Cardiac muscle cell (in vitro differentiated cells and primary cell): ENCODE measurements around the gene NDUFB7. TPM values are rescaled to one million over a fixed set of nuclear protein-coding genes. Genes with fewer than 3 reads are reported as not detected.
"Not testable (repeated sequence)": the region's sequence is repeated elsewhere in the genome, so short reads cannot be mapped to it uniquely, and the experiment has no call there.

ENCODE experiments used
- DNase-seq, 2 donors: peaks; one replicate each; pipeline versions ENCODE4 v3.0.0 to v3.0.0-alpha.2; 2010 to 2017; ENCODE audit warnings: low read depth in 1 of 2, low spot score in 1 of 2
- H3K27ac ChIP-seq: fragments of 200-600 bp; sonication (generic); 2 replicates; pipeline ENCODE4 v1.5.1; 2016
- H3K27me3 ChIP-seq: fragments of 200-600 bp; sonication (generic); 2 replicates; pipeline ENCODE4 v1.6.0; 2016; ENCODE audit warnings: control low read depth
- H3K36me3 ChIP-seq: fragments of 200-600 bp; sonication (generic); 2 replicates; pipeline ENCODE4 v1.5.1; 2016; ENCODE audit warnings: control low read depth
- H3K4me1 ChIP-seq: fragments of 200-600 bp; sonication (generic); 2 replicates; pipeline ENCODE4 v1.8.1; 2017; ENCODE audit warnings: low read depth, mild to moderate bottlenecking, mixed run types
- H3K4me3 ChIP-seq: fragments of 200-600 bp; sonication (generic); 2 replicates; pipeline ENCODE4 v1.5.1; 2016; ENCODE audit warnings: mild to moderate bottlenecking
- H3K9me3 ChIP-seq: fragments of 200-600 bp; sonication (generic); 2 replicates; pipeline ENCODE4 v1.5.1; 2017; ENCODE audit warnings: low read depth, mild to moderate bottlenecking, control low read depth
- polyA plus RNA-seq: library from polyadenylated mRNA; unstranded; fragments of >200 nt; fragmentation: Nextera tagmentation; extraction: Ambion mirVana; gene quantifications from 2 replicates; pipeline ENCODE4 v1.2.1, GENCODE V29; 2016
- total RNA-seq: library from RNA; depleted of rRNA; stranded (reverse); fragments of >200 nt; gene quantifications from 2 replicates; pipeline ENCODE4 v1.2.3, GENCODE V29; 2016
- TF ChIP-seq, protein P1 (sequence below): IDR thresholded peaks from 2 replicates; pipeline ENCODE4 v1.5.1; 2012; ENCODE audit warnings: low read depth, mild to moderate bottlenecking, low read length

The NDUFB7 gene
- total and polyA plus RNA-seq, 2 experiments from 2014 or later: 381 to 518 TPM

DNA sequence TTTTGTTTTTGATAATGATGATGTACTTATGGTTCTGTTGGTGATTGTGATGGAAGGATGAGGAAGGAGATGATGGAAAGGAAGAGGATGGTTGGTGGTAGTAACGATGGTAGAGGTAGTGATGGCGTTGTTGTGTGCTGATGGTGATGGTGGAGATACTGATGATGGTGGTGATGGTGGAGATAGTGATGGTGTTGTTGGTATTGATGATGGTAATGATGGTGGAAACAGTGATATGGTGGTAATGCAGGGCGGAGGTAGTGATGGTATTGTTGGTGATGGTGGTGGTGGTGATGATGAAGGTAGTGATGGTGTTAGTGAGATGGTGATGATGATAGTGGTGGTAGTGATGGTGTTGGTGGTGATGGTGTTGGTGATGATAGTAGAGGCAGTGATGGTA is 23.7 kb upstream of the NDUFB7 start:
- Histone ChIP-seq H3K4me1 (no peaks in the 10 kb centered on the region), H3K27me3 (no peaks in the 10 kb centered on the region), H3K9me3 (no peaks in the 10 kb centered on the region), H3K4me3 (no peak overlapping the region), H3K36me3 (no peaks in the 10 kb centered on the region), H3K27ac (no peak overlapping the region)
- DNase-seq: no peak
- TF ChIP-seq, protein P1, sequence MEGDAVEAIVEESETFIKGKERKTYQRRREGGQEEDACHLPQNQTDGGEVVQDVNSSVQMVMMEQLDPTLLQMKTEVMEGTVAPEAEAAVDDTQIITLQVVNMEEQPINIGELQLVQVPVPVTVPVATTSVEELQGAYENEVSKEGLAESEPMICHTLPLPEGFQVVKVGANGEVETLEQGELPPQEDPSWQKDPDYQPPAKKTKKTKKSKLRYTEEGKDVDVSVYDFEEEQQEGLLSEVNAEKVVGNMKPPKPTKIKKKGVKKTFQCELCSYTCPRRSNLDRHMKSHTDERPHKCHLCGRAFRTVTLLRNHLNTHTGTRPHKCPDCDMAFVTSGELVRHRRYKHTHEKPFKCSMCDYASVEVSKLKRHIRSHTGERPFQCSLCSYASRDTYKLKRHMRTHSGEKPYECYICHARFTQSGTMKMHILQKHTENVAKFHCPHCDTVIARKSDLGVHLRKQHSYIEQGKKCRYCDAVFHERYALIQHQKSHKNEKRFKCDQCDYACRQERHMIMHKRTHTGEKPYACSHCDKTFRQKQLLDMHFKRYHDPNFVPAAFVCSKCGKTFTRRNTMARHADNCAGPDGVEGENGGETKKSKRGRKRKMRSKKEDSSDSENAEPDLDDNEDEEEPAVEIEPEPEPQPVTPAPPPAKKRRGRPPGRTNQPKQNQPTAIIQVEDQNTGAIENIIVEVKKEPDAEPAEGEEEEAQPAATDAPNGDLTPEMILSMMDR: no peak

DNA sequence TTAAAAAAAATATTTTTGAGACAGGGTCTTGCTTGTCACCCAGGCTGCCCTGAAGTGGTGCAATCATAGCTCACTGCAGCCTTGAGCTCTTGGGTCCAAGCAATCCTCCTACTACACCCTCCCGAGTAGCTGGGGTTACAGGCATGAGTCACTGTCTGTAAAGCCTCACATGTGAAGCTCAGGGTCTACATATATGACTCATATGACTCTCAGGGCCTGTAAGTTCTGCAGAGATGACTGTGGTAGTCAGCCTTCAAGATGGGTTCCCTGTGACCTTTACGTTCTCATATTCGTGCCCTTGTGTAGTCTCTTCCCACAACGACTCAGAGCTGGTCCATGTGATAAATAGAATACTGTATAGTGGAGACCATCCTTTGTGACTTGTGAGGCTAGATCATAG is 17.6 kb upstream of the NDUFB7 start:
- not testable (repeated sequence) for H3K27me3 ChIP-seq, H3K4me1 ChIP-seq, H3K4me3 ChIP-seq, H3K27ac ChIP-seq, H3K9me3 ChIP-seq, DNase-seq, H3K36me3 ChIP-seq

DNA sequence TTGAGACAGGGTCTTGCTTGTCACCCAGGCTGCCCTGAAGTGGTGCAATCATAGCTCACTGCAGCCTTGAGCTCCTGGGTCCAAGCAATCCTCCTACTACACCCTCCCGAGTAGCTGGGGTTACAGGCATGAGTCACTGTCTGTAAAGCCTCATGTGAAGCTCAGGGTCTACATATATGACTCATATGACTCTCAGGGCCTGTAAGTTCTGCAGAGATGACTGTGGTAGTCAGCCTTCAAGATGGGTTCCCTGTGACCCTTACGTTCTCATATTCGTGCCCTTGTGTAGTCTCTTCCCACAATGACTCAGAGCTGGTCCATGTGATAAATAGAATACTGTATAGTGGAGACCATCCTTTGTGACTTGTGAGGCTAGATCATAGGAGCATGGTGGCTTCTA is 13.3 kb upstream of the NDUFB7 start:
- H3K27me3 ChIP-seq, H3K4me3 ChIP-seq, H3K4me1 ChIP-seq, H3K36me3 ChIP-seq, H3K9me3 ChIP-seq, H3K27ac ChIP-seq: not testable (repeated sequence)
- peak in 1 of 2 donors; percentile 14 for DNase-seq

DNA sequence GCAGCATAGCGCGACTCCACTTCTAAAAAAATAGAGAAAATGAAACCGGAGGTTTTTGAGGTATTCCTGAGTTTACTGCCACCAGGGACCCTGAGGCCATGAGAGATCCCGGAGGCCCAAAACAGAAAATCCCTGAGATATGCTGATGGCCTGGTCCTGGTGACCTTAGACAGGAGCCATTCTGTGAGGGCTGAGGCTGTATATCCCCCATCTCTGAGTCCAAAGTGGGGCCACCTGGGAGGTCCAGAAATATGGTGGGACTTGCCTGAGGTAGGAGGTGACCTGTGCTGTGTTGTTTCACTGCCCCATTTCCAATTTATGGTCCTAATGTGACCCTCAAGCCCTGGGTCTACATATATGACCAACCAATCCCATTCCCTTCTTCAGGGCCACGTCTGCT is 12.5 kb upstream of the NDUFB7 start:
- H3K36me3 ChIP-seq, H3K27me3 ChIP-seq, DNase-seq, H3K9me3 ChIP-seq, H3K27ac ChIP-seq, H3K4me1 ChIP-seq, H3K4me3 ChIP-seq: not testable (repeated sequence)

DNA sequence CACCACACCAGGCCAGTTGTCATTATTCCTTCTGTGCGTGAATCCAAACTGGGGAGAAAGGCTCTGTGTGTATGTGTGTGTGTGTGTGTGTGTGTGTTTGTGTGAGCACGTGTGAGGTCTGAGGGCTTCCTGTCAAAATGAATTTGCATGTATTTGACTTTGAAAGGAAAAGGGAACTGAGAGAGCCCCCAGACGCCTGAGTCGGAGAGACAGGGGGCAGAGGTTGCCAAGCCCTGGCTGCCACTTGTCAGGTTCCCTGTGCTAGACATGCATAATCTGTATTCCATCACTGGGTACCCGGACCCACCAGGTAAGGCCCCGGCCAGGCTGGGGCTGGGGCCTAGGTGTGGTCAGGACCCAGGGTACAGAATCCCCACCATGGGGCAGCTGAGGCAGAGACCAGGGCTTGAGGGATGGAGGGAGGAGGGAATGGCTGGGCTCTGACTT is 11.1 kb upstream of the NDUFB7 start, which contains the start of gene CLEC17A:
CLEC17A (plus strand) TSS at position 191 of the 447 bp plus-strand sequence; CDS start at position 268, 77 bp downstream.
- TF ChIP-seq, protein P1: no peak
- no peaks in the 10 kb centered on the region for H3K9me3 ChIP-seq
- no peaks in the 10 kb centered on the region for H3K27me3 ChIP-seq
- no peak for DNase-seq
- H3K36me3 ChIP-seq: no peaks in the 10 kb centered on the region
- no peak within 1 kb of the TSS for H3K27ac ChIP-seq
- no peak within 1 kb of the TSS for H3K4me3 ChIP-seq
- no peaks in the 10 kb centered on the region for H3K4me1 ChIP-seq

DNA sequence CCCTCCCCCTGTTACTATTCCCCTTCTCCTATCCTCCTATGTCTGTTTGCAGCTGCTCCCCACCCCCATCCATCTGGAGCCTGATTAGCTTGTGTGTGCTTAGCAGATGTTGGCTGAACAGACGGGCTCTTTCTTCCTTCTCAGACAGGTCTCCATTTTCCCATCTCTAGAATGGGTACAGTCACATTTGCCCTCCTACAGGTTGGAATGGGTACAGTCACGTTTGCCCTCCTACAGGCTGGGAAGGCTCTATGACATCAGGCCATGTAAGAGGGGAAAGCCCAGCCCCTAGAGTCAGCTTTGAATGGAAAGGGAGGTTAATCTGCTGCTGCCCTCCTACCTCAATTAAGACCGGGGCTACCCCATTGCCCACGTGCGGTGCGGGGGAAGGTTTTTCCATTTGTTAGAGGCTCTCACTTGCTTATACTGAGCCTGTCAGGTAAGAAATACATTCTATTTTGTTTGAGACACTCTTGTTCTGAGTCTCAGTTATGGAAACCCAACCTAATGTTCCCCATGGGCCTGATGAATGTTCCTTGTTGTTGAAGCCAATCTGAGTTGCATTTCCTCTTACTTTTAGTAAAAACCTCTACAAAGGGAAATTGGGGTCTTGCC is 8.9 kb upstream of the NDUFB7 start:
- Histone ChIP-seq H3K36me3 (no peaks in the 10 kb centered on the region), H3K4me1 (no peaks in the 10 kb centered on the region), H3K4me3 (no peak overlapping the region), H3K27ac (no peak overlapping the region), H3K27me3 (no peaks in the 10 kb centered on the region), H3K9me3 (no peaks in the 10 kb centered on the region)
- no peak for DNase-seq
- TF ChIP-seq, protein P1: no peak

DNA sequence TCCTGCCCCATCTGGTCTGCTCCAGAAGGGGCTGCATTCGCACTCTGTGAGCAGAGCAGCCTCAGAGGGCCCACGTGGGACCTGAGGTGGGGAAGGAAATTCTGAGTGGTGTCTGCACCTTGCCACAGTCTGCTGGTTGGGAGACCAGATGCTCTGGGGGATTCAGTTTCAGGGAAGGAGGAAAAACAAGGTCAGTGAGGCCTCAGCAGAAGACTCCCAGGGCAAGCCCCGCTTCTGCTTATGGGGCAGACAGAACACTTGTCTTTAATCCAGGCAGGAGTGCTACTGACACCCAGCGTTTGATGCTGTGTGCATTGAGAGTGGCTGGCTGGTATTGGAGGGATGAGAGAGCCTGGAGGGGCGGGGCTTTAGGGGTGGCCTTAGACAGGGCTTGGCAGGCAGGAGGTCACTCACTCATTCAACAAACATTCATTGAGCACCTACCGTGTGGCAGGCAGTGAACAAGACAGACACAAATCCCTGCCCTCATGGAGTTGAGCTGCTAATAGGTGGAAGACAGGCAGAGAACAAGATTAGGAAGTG is 6.1 kb upstream of the NDUFB7 start:
- H3K4me3 ChIP-seq: no peak overlapping the region
- H3K27me3 ChIP-seq: no peaks in the 10 kb centered on the region
- TF ChIP-seq, protein P1: no peak
- H3K4me1 ChIP-seq: no peaks in the 10 kb centered on the region
- no peak for DNase-seq
- H3K36me3 ChIP-seq: no peaks in the 10 kb centered on the region
- H3K27ac ChIP-seq: no peak overlapping the region
- H3K9me3 ChIP-seq: no peaks in the 10 kb centered on the region
